Measurements from ENCODE around the gene OR7D2.

OR7D2 gene

GRCh38 chr19:9219489-9219888, 40.7 kb downstream of the OR7D2 start, which contains the start of gene OR7D4:
Gene OR7D4, minus strand, starts transcription at chr19:9219589. Its CDS starts 4,752 bp downstream, at chr19:9214837.
- DNase-seq = no peak
